Melanocyte of skin (primary cell): ENCODE measurements around the gene LHX4. TPM values are rescaled to one million over a fixed set of nuclear protein-coding genes. Genes with fewer than 3 reads are reported as not detected.

ENCODE experiments used
- total RNA-seq, 2 donors: library from RNA; depleted of rRNA; stranded (reverse); fragments of >200 nt; gene quantifications; 2 replicates each; pipeline ENCODE4 v1.2.3, GENCODE V29; 2012

The LHX4 gene
- under 1 TPM in 1 of 2 donors, not detected in 1; under 0.01 TPM for total RNA-seq

DNA sequence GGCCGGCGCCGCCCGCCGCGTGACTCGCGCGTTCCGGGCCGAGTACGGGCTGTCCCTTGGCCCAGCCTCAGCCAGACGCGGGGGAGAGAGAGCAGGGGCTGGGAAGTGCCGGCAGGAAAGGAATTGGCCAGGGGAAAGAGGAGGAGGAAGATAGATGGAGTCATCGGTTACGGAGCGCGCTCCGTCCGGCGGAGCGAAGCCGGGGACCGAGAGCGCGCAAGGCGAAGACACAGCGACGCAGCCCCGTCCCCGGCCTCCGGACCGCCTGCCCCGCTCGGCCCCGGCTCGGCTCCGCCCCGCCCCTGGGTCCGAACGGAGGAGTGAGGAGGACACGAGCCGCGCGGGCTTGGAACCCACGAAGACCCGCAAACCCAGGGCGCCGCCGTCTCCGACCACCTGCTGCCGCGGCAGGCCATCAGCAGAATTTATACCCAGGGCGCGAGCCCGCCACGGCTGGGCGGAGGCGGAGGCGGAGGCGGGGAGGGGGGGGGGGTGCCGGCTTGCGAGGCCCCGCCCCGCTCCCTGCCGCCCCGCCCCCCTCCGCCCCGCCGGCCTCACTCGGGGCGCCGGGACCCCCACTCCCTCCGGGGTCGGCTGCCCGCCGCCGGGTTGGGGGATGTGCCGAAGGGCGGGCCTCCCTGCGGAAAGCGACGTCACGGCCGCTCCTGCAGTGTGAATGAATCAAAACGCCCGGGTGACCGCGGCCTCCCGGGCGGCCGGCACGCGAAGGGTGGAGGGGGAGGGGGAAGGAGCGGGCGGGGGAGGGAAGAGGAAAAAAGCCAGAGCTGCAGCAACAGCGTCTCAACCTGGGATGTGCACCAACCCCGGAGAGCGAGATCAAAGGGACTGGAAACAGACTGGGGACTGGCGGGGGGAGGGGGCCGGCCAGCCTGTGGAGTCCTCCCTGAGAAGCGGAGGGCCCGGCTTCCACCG, at the start of gene LHX4:
Gene LHX4, plus strand, starts transcription at position 782 of the 933 bp plus-strand sequence. CDS start 266 bp downstream, outside the sequence.

Other genes starting within 250 kb of the LHX4 start
- 10 to 100 TPM; 39.0 to 42.7 TPM for gene QSOX1, start 75.4 kb upstream of the LHX4 start, total RNA-seq